Middle frontal gyrus (tissue), 1 donor: ENCODE results near the gene RAB31.
"Not testable (repeated sequence)": the region's sequence is repeated elsewhere in the genome, so short reads cannot be mapped to it uniquely, and the experiment has no call there.

ENCODE experiments used
- DNase-seq: peaks from one replicate; pipeline ENCODE4 v3.0.0-alpha.2; 2015; ENCODE audit warnings: low spot score; ENCODE audit errors: extremely low spot score

RAB31 gene

GRCh38 chr18:9757827-9758621, 49.9 kb downstream of the RAB31 start:
- no peak for DNase-seq

GRCh38 chr18:9758624-9759075, 50.5 kb downstream of the RAB31 start:
- no peak for DNase-seq

- no peak for DNase-seq
Observed at GRCh38 chr18:9760641-9761040, 52.5 kb downstream of the RAB31 start.

GRCh38 chr18:9762526-9762925, 54.4 kb downstream of the RAB31 start:
- no peak for DNase-seq

GRCh38 chr18:9763157-9763556, 55.1 kb downstream of the RAB31 start:
- DNase-seq, result no peak

GRCh38 chr18:9764011-9764481, 55.9 kb downstream of the RAB31 start:
- no peak for DNase-seq

GRCh38 chr18:9765501-9765900, 57.4 kb downstream of the RAB31 start:
- no peak for DNase-seq

- no peak for DNase-seq
Observed at GRCh38 chr18:9766076-9766481, 58.0 kb downstream of the RAB31 start.

- no peak for DNase-seq
Observed at GRCh38 chr18:9766740-9767139, 58.6 kb downstream of the RAB31 start.

GRCh38 chr18:9768071-9768691, 60.1 kb downstream of the RAB31 start:
- not testable (repeated sequence) for DNase-seq

- not testable (repeated sequence) for DNase-seq
Observed at GRCh38 chr18:9770111-9770510, 62.0 kb downstream of the RAB31 start.

- peak; percentile 20 for DNase-seq
Observed at GRCh38 chr18:9771261-9771976, 63.3 kb downstream of the RAB31 start.

GRCh38 chr18:9771977-9772660, 64.0 kb downstream of the RAB31 start:
- DNase-seq, result no peak

GRCh38 chr18:9772847-9773677, 65.0 kb downstream of the RAB31 start:
- DNase-seq, result no peak

GRCh38 chr18:9774150-9774549, 66.0 kb downstream of the RAB31 start:
- no peak for DNase-seq

GRCh38 chr18:9775178-9775577, 67.1 kb downstream of the RAB31 start:
- no peak for DNase-seq

- DNase-seq, result no peak
Observed at GRCh38 chr18:9779630-9780029, 71.5 kb downstream of the RAB31 start.

- no peak for DNase-seq
Observed at GRCh38 chr18:9782073-9782857, 74.2 kb downstream of the RAB31 start.

GRCh38 chr18:9786631-9787030, 78.5 kb downstream of the RAB31 start:
- DNase-seq, result no peak

GRCh38 chr18:9787036-9787435, 78.9 kb downstream of the RAB31 start:
- no peak for DNase-seq
